Ishikawa (cell line): ENCODE measurements around the gene FAM118A.

Experiments used
- CREB1 ChIP-seq: IDR thresholded peaks from 2 replicates; pipeline ENCODE4 v1.6.1; 2012; ENCODE audit warnings: low read depth
- NFIC ChIP-seq: IDR thresholded peaks from 2 replicates; pipeline ENCODE4 v1.6.1; 2012
- TCF12 ChIP-seq: IDR thresholded peaks from 2 replicates; pipeline ENCODE4 v1.6.1; 2012; ENCODE audit warnings: low read depth
- TEAD4 ChIP-seq: IDR thresholded peaks from 2 replicates; pipeline ENCODE4 v1.6.1; 2012
- TF ChIP-seq, protein P1 (sequence below): IDR thresholded peaks from 2 replicates; pipeline ENCODE4 v1.6.1; 2012; ENCODE audit warnings: low read depth, mild to moderate bottlenecking

DNA sequence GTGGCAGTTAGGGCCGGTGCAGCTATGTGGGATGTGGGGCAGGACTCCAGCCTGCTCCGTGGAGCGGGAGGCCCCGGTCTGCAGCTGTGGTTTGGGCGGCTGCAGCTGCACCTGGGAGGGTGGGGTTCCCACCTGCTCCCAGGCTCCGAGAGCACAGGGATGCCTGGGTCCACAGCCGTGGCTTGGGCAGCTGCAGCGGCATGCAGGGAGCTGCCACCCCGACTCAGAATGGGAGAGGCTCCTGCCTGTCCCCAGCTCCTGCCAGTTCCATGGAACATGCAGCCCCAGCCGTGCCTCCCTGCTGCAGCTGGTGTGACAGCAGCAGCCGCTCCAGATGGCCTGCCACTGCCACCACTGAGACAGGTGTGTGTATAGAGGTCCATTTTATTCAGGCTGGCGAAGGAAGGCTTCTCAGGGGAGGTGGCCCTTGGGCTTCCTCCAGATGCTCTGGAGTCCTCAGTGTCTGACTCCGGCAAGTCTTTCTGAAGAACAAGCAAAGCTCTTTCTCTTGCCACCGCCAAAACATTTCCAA, 46.7 kb upstream of the FAM118A start:
- no peak for TF ChIP-seq NFIC
- TF ChIP-seq TCF12, result no peak
- no peak for TF ChIP-seq TEAD4
- TF ChIP-seq, protein P1, sequence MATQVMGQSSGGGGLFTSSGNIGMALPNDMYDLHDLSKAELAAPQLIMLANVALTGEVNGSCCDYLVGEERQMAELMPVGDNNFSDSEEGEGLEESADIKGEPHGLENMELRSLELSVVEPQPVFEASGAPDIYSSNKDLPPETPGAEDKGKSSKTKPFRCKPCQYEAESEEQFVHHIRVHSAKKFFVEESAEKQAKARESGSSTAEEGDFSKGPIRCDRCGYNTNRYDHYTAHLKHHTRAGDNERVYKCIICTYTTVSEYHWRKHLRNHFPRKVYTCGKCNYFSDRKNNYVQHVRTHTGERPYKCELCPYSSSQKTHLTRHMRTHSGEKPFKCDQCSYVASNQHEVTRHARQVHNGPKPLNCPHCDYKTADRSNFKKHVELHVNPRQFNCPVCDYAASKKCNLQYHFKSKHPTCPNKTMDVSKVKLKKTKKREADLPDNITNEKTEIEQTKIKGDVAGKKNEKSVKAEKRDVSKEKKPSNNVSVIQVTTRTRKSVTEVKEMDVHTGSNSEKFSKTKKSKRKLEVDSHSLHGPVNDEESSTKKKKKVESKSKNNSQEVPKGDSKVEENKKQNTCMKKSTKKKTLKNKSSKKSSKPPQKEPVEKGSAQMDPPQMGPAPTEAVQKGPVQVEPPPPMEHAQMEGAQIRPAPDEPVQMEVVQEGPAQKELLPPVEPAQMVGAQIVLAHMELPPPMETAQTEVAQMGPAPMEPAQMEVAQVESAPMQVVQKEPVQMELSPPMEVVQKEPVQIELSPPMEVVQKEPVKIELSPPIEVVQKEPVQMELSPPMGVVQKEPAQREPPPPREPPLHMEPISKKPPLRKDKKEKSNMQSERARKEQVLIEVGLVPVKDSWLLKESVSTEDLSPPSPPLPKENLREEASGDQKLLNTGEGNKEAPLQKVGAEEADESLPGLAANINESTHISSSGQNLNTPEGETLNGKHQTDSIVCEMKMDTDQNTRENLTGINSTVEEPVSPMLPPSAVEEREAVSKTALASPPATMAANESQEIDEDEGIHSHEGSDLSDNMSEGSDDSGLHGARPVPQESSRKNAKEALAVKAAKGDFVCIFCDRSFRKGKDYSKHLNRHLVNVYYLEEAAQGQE, result no peak
- no peak for TF ChIP-seq CREB1
